ENCODE data around the gene FASLG. TPM values are rescaled to one million over a fixed set of nuclear protein-coding genes. Genes with fewer than 3 reads are reported as not detected.

Gene FASLG
- total and polyA plus RNA-seq, 2 experiments from 2014 or later = not detected

DNA sequence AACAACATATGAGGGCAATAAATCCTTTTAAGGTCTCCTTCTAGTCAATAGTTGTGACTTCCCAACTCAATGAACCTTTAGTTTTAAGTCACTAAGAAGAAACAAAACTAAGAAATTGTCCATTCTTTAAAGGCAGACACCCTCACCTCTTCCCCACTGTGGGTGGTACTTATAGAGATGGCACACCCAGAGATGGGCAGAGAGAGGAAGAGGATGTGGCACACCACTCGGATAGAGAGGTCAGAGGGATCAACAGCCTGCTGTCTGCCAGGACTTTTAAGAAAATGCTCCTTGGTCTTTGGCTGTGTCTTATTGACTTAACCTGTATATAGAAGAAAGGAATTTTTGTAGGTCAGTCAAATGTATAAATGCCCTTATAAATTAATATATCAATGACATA, 45.1 kb downstream of the FASLG start:
- H3K27ac ChIP-seq = no peak overlapping the region

DNA sequence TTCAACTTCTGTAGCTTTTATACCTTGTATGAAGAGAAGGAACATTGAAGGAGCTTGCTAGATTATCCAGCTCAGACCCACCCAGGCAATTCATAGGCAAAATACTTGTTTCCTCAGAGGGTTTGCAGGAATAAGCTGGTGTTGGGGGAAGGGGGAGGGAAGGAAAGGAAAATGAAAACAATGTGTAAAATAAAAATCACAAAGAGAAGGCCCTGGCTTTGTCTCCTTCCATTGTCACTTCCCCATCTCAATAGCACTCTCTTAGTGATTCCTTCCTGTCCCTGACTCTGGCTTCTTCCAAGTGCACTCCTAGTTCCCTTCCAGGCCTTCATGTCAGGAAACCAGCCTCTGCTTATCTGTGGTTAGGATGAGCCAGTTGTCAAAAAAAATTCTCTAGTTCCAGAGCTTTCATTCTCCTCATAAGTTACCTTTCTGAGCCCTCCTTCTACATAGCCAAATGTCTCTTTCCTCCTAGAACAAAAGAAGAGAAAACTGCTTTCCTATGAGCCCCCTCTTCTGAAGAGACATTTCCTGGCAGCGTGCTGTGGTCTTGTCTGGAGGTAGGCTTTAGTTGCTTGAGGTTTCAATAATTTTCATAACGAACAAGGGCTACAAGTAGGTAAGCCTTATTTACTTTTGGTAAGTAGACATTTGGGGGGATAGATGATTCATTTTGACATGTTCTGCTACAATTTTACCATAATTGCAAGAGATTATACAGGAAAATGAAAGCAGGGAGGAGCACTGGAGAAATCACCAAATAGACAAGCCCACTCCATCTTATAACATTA, 45.7 kb downstream of the FASLG start:
- Histone ChIP-seq H3K27me3 (no peaks in the 10 kb centered on the region), H3K9me3 (ENCODE audit: low read depth) (no peaks in the 10 kb centered on the region), H3K4me1 (ENCODE audit: low read depth) (peaks cover under 1% of the 10 kb centered on the region), H3K27ac (no peak overlapping the region), H3K4me3 (no peak overlapping the region), H3K36me3 (no peaks in the 10 kb centered on the region)
- TF ChIP-seq, protein P1, sequence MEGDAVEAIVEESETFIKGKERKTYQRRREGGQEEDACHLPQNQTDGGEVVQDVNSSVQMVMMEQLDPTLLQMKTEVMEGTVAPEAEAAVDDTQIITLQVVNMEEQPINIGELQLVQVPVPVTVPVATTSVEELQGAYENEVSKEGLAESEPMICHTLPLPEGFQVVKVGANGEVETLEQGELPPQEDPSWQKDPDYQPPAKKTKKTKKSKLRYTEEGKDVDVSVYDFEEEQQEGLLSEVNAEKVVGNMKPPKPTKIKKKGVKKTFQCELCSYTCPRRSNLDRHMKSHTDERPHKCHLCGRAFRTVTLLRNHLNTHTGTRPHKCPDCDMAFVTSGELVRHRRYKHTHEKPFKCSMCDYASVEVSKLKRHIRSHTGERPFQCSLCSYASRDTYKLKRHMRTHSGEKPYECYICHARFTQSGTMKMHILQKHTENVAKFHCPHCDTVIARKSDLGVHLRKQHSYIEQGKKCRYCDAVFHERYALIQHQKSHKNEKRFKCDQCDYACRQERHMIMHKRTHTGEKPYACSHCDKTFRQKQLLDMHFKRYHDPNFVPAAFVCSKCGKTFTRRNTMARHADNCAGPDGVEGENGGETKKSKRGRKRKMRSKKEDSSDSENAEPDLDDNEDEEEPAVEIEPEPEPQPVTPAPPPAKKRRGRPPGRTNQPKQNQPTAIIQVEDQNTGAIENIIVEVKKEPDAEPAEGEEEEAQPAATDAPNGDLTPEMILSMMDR (IDR thresholded peaks at IDR 0.05; ENCODE audit: low read depth, low read length) = no peak
- DNase-seq (ENCODE audit: low read depth in 1 of 2, low spot score in 1 of 2) = no peak

More for the DNA sequence above, 45.1 kb downstream of the FASLG start:
- TF ChIP-seq, protein P1 (IDR thresholded peaks at IDR 0.05; ENCODE audit: low read depth, low read length) = no peak
- H3K36me3 ChIP-seq = no peaks in the 10 kb centered on the region
- H3K4me3 ChIP-seq = no peak overlapping the region
- no peak for DNase-seq (ENCODE audit: low read depth in 1 of 2, low spot score in 1 of 2)
- H3K4me1 ChIP-seq (ENCODE audit: low read depth) = peaks cover 4% of the 10 kb centered on the region
- no peaks in the 10 kb centered on the region for H3K9me3 ChIP-seq (ENCODE audit: low read depth)
- H3K27me3 ChIP-seq = no peaks in the 10 kb centered on the region

GRCh38 chr1:172708452-172708851, 49.5 kb downstream of the FASLG start:
- TF ChIP-seq, protein P1 (IDR thresholded peaks at IDR 0.05; ENCODE audit: low read depth, low read length) = no peak
- H3K36me3 ChIP-seq = no peaks in the 10 kb centered on the region
- H3K27ac ChIP-seq = no peak overlapping the region
- no peak for DNase-seq (ENCODE audit: low read depth in 1 of 2, low spot score in 1 of 2)
- H3K9me3 ChIP-seq (ENCODE audit: low read depth) = no peaks in the 10 kb centered on the region
- no peaks in the 10 kb centered on the region for H3K4me1 ChIP-seq (ENCODE audit: low read depth)
- H3K27me3 ChIP-seq = no peaks in the 10 kb centered on the region
- no peak overlapping the region for H3K4me3 ChIP-seq

GRCh38 chr1:172711558-172711957, 52.7 kb downstream of the FASLG start:
- H3K36me3 ChIP-seq = no peaks in the 10 kb centered on the region
- H3K4me3 ChIP-seq = no peak overlapping the region
- no peaks in the 10 kb centered on the region for H3K27me3 ChIP-seq
- no peaks in the 10 kb centered on the region for H3K9me3 ChIP-seq (ENCODE audit: low read depth)
- no peaks in the 10 kb centered on the region for H3K4me1 ChIP-seq (ENCODE audit: low read depth)
- no peak for DNase-seq (ENCODE audit: low read depth in 1 of 2, low spot score in 1 of 2)
- TF ChIP-seq, protein P1 (IDR thresholded peaks at IDR 0.05; ENCODE audit: low read depth, low read length) = no peak
- no peak overlapping the region for H3K27ac ChIP-seq

DNA sequence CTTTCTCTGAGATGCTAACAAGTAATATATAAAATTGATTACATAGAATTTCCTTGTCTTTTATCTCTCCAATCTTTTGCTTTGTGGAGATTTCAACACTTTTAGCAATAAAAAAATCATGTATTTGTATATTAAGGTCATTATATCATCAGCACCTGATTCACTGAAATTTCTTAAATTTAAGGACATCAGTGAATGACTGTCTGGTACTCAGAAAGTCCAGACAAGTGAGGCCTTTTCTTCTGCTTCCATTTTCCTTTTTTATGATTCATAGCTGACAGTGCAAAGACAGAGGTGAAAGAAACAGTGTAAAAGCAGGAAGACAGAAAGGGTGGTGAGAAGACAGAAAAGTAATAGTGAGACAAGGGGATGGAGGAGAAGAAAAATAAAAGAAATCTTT, 54.6 kb downstream of the FASLG start:
- H3K27ac ChIP-seq = no peak overlapping the region
- peaks cover 2% of the 10 kb centered on the region for H3K9me3 ChIP-seq (ENCODE audit: low read depth)
- H3K4me3 ChIP-seq = no peak overlapping the region
- TF ChIP-seq, protein P1 (IDR thresholded peaks at IDR 0.05; ENCODE audit: low read depth, low read length) = no peak
- no peaks in the 10 kb centered on the region for H3K36me3 ChIP-seq
- DNase-seq (ENCODE audit: low read depth in 1 of 2, low spot score in 1 of 2) = no peak
- H3K27me3 ChIP-seq = no peaks in the 10 kb centered on the region
- H3K4me1 ChIP-seq (ENCODE audit: low read depth) = no peaks in the 10 kb centered on the region

Other genes starting within 250 kb of the FASLG start
- 3.2 and 15.6 TPM in 2 replicates for gene C1orf105, start 238.4 kb upstream of the FASLG start, total RNA-seq
- gene C1orf105, start 238.4 kb upstream of the FASLG start, polyA plus RNA-seq = 11.4 and 21.5 TPM in 2 replicates
- 10.9 and 14.0 TPM in 2 replicates for gene PIGC, start 215.0 kb upstream of the FASLG start, total RNA-seq
- gene PIGC, start 215.0 kb upstream of the FASLG start, polyA plus RNA-seq = 29.1 and 35.1 TPM in 2 replicates
- 41.4 and 48.6 TPM in 2 replicates for gene SUCO, start 126.0 kb upstream of the FASLG start, total RNA-seq
- gene SUCO, start 126.0 kb upstream of the FASLG start, polyA plus RNA-seq = 23.0 and 28.9 TPM in 2 replicates